ENCODE measurements around the gene P2RY14.
A peak's percentile ranks its signal among the peaks of the same experiment; 100 is the strongest.

Gene P2RY14

GRCh38 chr3:151300539-151300938 lies 22.2 kb upstream of the P2RY14 start:
- no peak for ATAC-seq

GRCh38 chr3:151299006-151299405 lies 20.7 kb upstream of the P2RY14 start:
- ATAC-seq: no peak

GRCh38 chr3:151297429-151297828 lies 19.1 kb upstream of the P2RY14 start:
- no peak for ATAC-seq

DNA sequence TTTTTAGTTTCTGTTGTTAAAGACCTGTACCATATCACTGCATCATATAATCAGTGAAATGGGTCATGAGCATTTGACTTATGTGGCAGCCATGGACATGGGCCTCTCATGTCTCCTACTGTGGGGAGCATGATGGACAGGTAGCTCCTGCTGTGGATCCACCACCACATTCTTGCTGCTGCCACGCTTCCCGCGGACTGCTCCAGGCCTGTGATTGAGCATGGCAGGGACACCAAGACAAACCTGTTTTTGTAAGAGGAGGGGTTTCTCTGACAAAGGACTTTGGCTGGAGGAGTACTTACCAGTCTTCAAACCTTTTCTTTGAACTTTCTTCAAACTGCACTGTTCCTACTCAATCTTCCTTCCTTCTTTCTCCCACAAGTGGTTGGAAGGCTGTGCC lies 17.9 kb upstream of the P2RY14 start:
- no peak for ATAC-seq

- no peak for ATAC-seq
Observed at GRCh38 chr3:151293127-151293526, 14.8 kb upstream of the P2RY14 start.

GRCh38 chr3:151290673-151291072 lies 12.3 kb upstream of the P2RY14 start:
- ATAC-seq: no peak

GRCh38 chr3:151289445-151289844 lies 11.1 kb upstream of the P2RY14 start:
- ATAC-seq: no peak

- ATAC-seq: no peak
Observed at GRCh38 chr3:151285940-151286339, 7.6 kb upstream of the P2RY14 start.

GRCh38 chr3:151283907-151284461 lies 5.6 kb upstream of the P2RY14 start:
- peak; percentile 26 to 56 for ATAC-seq

DNA sequence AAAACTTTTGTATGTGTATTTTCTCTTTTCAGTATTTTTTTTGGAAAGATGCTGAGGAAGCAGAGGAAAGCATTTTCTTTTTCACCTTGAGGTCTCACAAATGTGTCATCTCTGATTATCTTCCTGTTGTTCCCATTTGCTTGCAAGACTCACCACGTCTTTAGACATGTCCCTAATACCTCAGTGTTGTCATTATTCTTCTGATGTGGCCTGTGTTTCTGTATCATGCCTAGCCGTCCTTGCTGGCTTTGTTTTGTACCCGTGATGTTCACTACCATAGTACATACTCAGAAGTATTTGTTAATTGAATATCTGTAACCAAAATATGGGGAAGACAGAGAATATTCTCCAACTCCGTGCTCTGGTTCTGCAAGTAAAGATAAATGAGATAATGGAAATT lies 5.0 kb upstream of the P2RY14 start:
- ATAC-seq: no peak

DNA sequence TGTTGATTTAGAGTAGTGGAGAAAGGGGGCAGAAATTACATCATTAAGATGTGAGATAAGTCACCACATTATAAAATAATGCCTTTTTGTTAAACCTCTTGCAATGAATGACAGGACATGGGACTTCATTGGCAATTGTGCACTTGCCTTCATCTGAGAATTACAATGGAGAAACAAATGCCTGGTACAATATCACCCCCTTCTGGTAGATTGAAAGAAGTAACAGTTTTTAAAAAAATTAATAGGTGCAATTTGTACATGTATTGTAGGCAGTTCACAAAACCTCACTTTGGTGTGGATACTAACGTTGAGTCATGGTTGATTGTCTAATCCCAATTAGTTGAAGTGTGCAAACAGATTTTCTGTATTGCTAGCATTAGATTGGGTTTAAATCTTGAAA lies 4.6 kb upstream of the P2RY14 start:
- ATAC-seq: peak; percentile 39 to 49

GRCh38 chr3:151281671-151282324 lies 3.5 kb upstream of the P2RY14 start:
- no peak for ATAC-seq

DNA sequence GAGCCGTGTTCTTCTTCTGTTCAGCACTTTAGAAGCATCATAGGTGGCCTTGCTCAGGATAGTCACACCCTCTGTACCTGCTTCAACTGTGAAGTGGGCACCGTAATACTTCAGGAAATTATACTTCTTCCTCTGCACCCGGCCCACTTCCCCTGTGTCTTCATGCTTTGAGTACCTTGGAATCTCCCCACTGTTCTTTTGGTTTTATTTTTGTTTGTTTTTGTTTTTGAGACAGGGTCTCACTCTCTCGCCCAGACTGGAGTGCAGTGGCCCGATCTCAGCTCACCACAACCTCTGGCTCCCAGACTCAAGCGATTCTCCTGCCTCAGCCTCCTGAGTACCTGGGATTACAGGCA lies 1.7 kb downstream of the P2RY14 start:
- ATAC-seq: peak; percentile 50 to 58

DNA sequence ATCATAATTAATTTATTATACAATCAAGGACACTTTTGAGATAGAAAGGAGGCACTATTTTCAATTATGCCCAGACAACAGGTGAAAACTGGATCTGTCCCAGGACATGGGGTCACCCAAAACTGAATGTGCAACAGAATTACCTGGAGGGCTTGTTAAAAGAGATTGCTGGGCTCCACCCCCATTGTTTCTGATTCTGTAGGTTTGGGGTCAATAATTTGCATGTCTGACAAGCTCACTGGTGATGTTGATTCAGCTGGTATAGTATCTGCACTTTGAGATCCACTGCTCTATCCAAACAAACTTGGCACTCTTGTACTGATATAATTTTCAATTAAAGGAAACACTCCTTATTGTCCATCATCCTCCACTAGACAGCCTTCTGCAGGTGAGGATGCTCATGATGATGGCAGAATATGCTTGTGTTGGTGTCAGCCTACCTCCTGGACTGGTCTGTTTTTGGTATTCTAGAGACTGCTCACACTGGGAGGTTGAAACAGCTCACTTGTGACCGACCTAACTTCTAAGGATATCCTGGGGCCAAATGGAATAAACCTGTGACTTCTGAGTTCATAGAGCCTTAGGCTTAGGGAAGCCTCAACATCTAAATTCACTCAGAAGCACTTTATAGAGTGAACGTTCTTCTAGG lies 2.2 kb downstream of the P2RY14 start:
- ATAC-seq: peak in 1 of 2 donors; percentile 27

DNA sequence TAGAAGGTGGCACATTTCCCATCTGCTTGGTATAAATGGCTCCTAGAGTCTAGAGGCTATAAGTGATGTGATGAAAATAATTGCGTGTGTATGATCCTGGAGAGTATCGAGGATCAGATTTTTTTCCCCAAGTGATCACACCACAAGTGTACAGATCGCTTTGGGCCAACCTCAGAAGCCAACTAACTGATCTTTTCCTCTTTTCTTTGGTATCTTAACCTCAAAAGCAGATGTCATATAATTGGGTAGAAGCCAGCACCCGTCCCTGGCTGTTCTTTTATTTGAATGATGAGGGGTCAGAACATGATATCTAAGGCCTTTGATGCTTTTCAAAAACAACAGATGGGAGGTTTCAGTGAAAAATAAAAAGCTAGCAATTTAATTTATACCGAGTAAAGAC lies 3.3 kb downstream of the P2RY14 start:
- no peak for ATAC-seq

- no peak for ATAC-seq
Observed at GRCh38 chr3:151269631-151270030, 8.7 kb downstream of the P2RY14 start.

DNA sequence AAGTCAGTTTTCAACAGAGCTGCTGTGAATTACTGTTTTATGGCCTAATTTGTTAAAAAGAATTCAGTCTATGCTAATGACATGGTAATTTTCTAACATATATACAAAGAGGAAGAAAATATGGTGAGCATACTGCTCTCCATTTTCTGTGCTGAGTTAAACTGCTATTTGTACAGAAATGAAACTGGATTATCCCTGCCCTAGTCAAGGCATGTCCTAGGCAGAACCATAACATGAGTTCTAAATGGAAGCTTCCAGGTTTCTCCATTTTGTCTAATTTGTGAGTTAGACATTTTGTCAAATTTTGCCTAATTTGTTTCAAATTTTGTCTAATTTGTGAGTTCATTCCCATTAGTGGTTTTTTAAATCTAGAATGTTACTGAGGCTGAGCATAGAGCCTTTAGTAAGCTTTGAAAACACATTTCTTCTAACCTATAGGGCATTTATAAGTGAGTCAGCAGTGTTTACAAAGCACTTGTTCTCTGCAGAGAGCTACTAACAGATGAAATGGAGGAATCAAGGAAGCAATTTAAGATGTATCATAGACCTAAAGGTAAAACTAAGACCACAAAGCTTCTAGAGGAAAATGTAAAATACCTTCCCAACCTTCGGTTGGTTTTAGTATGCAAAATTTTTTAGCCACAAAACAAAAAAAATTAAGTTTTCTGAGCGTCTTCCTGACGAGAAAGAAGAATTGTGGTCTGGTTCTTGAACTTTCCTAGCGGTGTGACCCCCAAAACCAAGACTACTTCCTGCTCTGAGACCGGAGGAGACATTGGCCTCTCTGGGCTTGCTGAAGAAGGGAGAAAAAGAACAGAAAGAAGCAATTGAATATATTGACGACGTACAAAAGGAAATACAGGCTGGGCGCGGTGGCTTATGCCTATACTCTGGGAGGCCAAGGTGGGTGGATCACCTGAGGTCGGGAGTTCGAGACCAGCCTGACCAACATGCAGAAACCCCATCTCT lies 9.8 kb downstream of the P2RY14 start:
- peak; percentile 32 to 46 for ATAC-seq

DNA sequence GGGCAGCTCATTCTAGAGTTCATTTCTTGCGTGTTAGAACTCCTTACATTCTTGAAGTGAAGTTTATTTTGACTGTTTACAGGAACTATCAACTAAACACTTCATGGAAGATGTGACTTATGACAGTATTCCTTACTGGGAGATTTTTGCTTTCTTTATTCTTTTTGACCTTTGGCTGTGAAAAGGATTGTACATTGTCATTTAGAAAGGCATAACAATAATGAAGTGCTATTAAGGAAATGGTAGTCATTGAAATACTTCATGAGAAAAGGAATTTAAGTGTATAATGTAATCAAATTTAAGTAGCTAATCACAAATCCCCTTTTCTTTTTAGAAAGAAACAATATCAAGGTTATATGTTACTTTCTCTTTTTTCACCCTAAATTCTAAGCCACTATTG lies 11.3 kb downstream of the P2RY14 start:
- ATAC-seq: no peak

DNA sequence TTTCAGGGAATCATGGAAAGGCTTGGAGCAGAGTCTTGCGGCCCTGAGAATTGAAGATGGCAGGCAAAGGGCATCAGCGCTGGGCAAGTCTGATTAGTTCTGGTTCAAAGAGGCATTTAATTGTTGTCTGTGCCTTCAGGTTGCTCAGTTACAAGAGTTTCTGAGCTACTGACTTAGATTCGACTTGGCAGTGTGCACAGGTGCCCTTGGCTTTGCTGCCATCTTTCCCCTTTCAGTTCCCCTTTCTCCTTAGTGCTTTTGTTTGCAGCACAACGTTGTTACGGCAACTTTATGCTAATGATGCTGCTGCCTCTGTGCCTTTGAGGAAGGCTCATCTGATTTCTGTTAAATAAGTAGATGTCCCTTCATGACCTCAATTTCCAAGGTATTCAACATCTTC lies 12.5 kb downstream of the P2RY14 start:
- ATAC-seq: peak in 1 of 2 donors; percentile 54

GRCh38 chr3:151265166-151265565 lies 13.2 kb downstream of the P2RY14 start:
- no peak for ATAC-seq

GRCh38 chr3:151264605-151265004 lies 13.7 kb downstream of the P2RY14 start:
- no peak for ATAC-seq

- no peak for ATAC-seq
Observed at GRCh38 chr3:151262871-151263525, 15.3 kb downstream of the P2RY14 start.

- ATAC-seq: no peak
Observed at GRCh38 chr3:151259664-151260063, 18.7 kb downstream of the P2RY14 start.

All from activated CD4-positive, CD25-positive, alpha-beta regulatory T cell treated with anti-CD3 and anti-CD28 coated beads, Interleukin-2, amount 50 U/mL, for 24 hours (primary cell).